HG02623 (cell line): Measurements from ENCODE around the gene XYLB.
"Not testable (repeated sequence)": the region's sequence is repeated elsewhere in the genome, so short reads cannot be mapped to it uniquely, and the experiment has no call there.

Source experiments
- ATAC-seq: cut with Tn5 transposase; IDR thresholded peaks from one replicate; pipeline ENCODE4 v1.9.1; 2021; ENCODE audit warnings: moderate library complexity; ENCODE audit not compliant: unreplicated experiment

Gene XYLB

DNA sequence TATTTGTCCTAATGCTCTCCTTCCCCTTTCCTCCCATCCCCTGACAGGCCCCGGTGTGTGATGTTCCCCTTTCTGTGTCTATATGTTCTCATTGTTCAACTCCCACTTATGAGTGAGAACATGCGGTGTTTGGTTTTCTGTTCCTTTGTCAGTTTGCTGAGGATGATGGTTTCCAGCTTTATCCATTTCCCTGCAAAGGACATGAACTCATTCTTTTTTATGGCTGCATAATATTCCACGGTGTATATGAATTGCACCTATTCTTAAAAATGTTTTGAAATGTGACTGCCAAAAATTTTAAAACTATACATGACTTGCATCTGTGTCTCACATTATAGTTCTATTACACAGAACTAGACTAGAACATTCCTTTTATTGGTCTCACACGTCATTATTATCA is 25.9 kb upstream of the XYLB start:
- ATAC-seq, result not testable (repeated sequence)

DNA sequence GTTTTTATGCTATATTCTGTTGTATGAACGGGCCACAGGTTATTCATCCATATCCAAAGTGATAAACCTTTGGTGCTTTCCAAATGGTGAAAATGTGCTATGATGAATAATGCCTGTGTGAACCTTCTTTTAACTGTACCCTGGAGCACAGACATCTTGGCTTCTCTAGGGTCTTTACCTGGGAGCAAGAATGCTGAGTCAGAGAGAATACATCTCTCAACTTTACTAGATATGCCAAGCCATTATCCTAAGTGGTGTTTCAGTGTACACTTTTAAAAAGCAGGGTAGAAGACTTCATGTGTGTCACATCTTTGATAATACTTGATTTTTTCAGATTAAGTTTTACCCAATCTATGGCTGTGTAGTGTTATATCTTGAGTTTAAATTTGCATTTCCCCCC is 23.5 kb upstream of the XYLB start:
- ATAC-seq, result no peak

DNA sequence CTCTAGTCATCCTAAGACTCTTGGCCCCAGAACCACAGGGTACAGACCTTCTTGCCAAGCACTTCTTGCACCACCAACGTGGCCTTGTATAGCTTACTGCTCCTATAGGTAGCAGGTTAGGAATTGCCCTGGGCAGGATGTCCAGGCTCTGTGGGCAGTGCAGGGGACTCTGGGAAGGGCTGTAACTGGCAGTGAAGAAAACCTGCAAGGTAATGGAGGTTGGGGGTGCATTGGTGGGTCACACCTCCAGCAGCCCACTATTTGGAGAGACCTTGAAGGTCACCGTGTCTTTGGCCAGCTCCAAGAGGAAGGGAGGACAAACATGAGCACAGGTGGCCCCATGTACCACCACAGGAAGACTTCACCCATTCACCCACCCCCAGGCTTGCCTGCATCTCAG is 21.3 kb upstream of the XYLB start:
- ATAC-seq, result no peak

DNA sequence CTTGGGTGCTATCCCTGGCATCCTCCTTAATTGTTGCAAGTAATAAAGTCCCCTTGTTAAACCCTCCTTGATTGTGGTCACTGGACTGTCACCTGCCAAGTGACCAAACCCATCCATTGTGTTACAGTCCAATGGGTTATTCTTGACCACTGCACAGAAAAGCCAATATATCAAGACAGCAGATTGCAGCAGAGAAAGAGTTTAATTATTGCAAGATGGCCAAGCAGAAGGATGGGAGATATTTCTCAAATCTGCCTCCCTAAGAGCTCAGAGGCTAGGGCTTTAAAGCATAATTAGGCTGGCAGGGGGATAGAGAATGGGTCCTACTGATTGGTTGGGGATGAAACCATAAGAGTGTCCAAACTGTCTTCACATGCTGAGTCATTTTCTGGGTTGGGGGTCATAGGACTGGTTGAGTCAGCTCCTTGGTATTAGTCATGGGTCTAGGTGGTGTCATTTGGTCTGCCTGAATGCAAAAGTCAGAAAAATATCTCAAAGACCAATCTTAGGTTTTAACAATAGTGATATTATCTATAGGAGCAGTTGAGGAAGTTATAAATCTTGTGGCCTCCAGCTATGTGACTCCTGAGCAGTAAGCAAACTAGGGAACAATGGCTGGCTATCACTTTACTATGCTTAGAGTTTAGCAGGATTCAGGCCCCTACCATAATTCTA is 19.1 kb upstream of the XYLB start:
- no peak for ATAC-seq

DNA sequence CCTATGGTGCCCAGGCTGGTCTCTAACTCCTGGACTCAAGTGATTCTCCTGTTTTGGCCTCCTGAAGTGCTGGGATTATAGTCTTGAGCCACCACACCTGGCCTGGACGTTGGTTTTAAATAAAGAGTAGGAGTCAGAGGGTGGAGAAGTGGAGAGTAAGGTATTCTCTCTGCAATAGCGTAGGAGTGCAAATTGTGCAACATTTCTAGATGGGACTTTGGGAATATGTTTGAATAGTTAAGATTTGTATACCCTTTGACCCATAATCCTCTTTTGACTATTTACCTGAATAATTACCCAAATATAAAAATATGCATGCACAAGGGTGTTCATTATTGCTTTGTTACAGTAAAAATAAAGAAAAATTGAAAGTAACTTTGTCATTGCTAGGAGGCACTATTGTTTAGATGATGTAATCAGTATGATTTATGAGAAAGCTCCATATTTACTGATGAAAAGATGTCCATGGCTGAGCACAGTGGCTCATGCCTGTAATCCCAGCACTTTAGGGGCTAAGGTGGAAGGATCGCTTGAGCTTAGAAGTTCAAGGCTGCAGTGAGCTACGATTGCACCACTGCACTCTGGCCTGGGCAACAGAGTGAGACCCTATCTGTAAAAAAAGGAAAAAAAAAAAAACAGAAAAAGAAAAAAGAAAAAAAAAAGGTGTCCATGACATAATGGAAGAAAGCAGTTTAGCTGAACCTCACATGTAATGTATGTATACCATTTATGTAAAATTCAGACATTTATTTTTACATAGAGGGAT is 15.1 kb upstream of the XYLB start:
- ATAC-seq, result no peak

DNA sequence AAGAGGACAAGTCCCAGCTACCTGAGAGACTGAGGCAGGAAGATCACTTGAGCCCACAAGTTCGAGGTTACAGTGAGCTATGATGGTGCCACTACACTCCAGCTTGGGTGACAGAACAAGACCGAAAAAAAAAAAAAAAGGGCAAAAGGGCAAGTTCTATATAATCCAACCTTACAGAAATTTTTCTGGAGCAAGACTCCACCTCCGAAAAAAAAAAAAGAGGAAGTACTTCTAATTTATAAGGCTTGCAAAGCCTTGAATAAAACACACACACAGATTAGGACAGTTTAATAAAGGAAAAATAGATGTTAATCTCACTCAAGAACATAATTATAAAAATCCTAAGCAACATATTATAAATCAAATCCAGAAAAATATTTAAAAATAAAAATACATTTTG is 14.4 kb upstream of the XYLB start:
- no peak for ATAC-seq

DNA sequence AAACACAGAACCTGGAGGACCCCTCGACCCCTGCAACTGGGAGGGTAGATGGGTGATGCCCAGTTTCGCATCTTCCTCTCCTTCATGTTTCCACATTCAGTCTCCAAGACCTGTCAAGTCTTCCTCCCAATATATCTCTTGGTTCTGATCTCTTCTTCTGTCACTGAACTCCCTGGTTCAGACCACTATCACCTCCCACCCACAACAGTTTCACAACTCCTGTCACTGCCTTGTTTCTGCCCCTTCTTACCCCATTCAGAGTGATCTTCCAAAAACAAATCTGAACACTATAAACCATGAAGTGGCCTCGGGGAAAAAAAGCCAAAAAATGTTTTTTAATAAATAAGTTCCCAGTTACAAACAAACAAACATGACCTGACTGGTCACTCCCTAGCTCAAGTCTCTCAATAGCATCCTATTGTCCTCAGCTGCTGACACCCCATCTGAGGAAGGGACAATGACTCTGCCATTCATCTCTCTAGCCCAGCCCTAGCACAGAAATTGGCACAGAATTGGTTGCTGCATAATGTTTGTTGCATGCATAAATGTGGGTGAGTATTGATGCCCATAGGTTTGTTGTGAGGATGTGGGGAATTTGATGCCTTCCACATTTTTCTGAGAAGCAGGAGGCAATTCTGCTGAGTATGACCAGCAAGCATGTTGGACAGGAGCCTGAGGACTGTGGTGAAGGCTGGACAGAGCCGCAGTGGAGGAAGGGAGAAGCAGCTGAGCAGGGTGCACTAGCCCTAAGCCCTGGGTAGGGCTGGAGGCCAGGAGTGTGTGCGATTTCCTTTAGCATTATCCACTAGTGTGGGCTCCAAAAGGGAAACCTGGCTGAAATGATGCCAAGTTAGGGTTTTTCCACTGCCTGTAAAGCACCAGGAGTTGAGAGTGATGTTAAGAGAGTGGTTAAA is 12.2 kb upstream of the XYLB start:
- no peak for ATAC-seq

DNA sequence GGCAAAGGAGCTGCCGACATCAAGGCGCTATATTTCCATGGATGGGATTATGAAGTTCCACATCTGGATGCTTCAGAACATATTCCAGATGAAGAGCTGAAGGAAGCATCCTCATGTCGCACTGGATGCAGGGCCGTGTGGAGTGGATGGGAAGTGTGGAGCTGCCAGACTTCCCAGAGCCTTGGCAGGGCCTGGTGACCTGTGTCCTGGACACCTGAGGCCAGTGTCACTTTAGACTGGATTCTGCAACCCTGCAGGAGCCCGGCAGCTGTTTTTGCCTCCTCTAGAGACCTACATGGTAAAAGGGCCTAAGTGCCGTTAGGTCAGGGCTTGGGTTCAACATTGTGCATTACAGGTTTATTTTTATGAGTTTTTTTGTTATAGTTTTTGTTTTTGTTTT is 11.3 kb upstream of the XYLB start:
- no peak for ATAC-seq

DNA sequence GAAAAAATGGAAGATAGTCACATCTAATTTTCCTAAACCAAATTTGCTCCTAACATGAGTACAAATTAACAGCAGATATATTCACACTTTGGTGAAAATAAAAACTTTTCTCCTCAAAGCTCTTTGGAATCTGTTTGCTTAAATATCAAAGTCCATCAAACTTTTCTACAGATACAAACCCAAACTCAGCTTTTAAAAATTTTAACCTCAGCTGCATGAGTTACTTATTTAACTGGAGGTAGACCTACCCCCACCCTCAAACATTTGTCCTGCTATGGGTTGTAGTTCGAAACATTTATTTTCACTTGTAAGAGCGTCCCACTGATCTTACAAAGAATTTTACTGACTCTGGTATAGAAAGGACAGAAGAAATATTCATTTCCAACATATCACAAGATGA is 8.9 kb upstream of the XYLB start:
- ATAC-seq, result no peak

DNA sequence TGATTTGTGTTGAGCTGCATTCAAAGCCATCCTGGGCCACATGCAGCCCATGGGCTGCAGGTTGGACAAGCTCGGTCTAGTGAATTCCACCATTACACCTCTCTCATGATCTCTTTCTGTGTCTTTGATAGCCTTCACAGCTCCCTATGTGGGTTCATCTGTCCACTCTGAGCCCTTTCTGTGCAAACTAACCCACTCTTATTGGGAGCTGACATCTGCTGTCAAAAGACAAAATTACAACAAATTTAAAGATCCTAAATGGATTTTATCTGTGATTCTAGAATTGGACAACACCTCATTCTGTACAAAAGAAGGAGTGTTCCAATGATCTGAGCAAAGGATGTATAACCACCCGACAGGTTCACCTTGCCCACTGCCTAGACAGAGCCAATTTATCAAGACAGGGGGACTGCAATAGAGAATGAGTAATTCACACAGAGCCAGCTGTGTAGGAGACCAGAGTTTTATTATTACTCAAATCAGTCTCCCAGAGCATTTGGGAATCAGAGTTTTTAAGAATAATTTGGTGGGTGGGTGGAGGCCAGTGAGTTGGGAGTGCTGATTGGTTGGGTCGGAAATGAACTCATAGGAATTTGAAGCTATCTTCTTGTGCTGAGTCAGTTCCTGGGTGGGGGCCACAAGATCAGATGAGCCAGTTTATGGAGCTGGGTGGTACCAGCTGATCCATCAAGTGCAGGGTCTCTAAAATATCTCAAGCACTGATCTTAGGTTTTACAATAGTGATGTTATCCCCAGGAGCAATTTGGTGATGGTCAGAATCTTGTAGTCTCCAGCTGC is 2.6 kb upstream of the XYLB start:
- no peak for ATAC-seq

DNA sequence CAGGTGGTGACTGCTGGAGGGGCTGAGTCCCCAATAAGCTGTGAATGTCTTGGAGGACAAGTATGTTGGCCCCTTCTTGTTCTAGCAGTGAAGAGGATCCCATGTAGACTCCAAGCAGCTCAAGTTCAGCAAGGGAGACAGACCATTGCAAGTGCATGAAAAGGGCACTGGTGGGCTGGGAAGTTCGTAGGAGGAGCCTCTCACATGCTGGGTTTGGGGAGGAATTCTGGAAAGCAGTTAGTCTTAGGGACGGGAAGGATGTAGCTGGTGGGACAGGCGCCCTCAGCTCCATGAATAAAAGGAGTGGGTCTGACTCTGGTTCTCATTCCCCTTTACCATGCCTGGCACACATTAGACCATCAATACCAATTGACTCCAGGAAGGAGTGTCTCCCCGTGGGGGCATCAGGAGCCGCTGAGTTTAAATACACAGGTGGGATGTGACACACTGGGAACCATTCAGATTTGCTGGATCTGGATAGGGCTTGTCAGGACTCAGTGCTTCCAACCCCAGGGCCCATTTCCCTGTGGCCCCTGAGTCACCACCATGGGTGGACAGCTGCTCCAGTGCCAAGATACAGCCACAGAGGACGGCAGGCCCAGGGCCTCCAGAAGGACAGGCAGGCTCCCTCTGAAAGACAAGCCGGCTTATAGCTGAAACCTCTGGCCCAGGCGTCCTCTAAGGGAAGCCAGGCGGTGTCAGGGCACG is 552 bp upstream of the XYLB start:
- ATAC-seq, result no peak

DNA sequence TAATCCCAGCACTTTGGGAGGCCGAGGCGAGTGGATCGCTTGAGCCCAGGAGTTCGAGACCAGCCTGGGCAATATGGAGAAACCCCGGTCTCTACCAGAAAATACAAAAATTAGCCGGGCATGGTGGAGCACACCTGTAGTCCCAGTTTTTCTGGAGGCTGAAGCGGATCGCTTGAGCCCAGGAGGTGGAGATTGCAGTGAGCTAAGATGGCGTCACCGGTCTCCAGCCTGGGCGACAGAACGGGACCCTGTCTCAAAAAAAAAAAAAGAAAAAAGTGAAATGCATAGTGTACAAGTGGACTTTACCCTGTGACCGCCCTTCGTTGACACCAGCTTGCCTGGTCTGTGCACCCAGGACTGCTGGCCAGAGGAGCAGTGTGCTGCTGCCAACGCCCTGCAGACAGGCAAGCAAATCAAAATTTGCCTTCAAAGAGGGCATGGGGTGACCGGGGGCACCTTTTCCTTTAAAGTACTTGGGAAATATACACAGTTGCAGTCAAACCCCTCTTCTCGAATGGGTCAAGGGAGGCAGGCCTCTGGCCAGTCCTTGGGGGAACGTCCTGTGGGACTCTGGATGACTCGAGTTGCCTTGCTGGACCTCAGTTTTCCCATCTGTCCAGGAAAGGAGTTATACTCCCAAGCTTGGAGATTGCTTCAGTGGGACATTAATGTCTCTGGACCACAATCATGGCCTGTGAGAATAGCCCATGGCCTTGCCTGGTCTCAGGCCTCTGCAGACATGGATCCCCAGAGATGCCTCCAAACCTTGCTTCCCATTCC is 1.0 kb downstream of the XYLB start:
- ATAC-seq, result no peak

DNA sequence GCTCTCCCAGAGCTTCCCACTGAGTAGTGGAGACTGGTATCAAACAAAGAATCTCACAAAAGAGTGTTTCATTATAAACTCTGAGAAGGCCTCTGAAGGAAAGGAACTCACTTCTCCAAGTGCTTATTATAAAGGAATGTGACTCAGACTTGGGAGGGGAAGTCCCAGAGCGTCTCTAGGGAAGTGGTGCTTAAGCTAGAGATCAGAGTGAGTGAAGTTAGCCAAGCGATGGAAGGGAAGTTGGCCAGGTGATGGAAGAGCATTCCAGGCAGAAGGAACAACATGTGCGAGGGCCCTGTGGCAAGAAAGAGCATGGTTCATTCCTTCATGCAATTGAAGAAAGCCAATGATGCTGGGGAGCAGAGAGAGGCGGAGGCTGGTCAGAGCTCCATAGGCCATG is 2.3 kb downstream of the XYLB start:
- ATAC-seq, result no peak

DNA sequence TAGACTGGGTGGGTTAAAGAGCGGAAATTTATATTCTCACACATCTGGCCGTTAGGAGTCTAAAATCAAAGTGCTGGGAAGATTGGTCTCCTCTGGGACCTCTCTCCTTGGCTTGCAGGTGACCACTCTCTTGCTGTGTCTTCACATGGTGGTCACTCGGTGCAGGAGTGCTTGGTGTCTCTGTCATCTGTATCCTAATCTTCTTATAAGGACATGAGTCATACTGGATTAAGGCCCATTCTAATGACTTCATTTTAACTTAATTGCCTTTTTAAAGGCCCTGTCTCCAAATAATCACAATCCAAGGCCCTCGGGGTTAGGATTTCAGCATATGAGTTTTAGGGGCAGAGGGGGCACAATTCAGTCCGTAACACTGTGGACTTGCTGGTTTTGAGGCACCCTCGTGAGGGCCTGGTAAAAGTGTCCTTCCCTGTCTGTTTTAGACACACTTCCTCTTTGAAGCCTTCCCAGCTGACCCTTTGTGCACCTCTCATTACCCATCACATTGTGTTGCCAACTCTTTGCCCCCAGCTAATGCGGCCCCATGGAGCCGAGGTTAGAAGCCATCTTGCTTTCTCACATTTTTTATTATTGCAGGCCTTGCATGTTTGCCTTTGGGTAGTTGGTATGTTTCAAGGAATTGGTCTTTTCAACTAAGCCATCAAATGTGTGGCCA is 3.2 kb downstream of the XYLB start:
- ATAC-seq, result no peak

DNA sequence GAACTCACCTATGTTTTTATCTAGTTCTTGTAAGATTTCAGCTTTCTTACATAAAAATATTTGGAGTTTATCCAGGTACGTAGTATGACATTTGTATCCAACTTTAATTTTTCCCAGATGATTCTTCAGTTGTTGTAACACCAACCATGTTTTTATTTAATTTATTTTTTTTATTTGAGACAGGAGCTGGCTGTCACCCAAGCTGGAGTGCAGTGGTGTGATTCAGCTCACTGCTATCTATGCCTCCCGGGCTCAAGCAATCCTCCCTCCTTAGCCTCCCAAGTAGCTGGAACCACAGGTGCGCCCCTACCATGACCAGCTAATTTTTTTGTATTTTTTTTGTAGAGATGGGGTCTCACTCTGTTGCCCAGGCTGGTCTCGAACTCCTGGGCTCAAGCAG is 6.6 kb downstream of the XYLB start:
- no peak for ATAC-seq

DNA sequence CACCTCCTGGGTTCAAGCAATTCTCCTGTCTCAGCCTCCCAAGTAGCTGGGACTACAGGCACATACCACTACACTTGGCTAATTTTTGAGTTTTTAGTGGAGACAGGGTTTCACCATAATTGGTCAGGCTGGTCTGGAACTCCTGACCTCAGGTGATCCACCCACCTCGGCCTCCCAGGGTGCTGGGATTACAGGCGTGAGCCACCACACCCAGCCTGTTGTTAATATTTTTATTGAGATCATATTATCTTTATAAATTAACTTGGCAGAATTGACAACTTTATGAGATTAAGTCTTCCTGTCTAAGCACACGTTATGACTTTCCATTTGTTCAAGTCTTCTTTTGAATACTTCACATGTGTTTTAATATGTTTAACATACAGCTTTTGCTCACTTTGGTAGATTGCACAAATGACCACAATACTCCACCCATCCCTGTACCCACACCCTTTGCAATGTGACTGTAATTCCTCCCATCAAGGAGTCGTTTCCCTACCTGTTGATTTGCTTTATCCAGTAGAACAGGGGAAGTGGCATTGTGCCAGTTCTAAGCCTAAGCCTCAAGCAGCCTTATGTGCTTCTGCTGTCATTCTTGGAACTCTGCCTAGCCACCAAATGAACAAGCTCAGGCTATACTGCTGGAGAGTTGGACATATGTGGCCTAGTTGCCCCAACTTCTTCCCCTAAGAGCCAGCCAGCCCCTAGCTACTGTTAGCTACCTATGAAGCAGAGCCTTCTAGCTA is 8.2 kb downstream of the XYLB start:
- ATAC-seq, result no peak

DNA sequence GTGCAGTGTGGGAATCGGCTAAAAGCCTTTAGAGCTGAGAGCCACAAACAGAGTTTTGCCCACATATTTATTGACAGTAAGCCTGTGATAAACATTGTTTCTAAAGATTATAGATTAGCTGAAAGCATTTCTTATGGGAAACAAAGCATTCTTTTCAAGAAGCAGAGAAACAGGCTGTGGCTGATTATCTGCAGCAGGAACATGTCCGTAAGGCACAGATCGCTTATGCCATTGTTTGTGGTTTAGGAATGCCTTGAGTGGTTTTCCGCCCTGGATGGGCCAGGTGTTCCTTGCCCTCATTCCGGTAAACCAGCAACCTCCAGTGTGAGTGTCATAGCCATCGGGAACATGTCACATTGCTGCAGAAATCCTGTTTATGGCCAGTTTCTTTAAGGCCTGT is 12.5 kb downstream of the XYLB start:
- no peak for ATAC-seq

DNA sequence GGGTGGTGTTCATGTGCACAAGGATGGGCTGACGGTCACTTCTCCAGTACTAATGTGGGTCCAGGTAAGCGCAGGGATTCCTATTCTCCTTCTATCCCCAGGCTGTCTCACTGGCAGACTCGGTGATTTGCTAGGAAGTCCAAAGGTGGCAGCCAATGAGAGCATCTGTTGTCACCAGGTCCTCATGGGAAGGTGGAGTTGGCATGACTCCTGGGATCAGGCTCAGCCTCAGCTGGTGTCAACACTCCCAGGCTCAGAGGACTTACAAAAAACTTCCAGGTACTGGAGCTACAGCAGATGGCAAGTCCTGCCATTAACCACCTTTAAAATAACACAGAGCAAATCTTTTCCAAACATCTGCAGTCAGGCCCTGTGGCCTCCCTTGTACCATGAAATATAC is 13.8 kb downstream of the XYLB start:
- no peak for ATAC-seq
